ENCODE results near the gene ERAP2.

Gene ERAP2

GRCh38 chr5:96933764-96934707 lies 57.7 kb downstream of the ERAP2 start:
- DNase-seq (ENCODE audit: low spot score) = no peak

DNA sequence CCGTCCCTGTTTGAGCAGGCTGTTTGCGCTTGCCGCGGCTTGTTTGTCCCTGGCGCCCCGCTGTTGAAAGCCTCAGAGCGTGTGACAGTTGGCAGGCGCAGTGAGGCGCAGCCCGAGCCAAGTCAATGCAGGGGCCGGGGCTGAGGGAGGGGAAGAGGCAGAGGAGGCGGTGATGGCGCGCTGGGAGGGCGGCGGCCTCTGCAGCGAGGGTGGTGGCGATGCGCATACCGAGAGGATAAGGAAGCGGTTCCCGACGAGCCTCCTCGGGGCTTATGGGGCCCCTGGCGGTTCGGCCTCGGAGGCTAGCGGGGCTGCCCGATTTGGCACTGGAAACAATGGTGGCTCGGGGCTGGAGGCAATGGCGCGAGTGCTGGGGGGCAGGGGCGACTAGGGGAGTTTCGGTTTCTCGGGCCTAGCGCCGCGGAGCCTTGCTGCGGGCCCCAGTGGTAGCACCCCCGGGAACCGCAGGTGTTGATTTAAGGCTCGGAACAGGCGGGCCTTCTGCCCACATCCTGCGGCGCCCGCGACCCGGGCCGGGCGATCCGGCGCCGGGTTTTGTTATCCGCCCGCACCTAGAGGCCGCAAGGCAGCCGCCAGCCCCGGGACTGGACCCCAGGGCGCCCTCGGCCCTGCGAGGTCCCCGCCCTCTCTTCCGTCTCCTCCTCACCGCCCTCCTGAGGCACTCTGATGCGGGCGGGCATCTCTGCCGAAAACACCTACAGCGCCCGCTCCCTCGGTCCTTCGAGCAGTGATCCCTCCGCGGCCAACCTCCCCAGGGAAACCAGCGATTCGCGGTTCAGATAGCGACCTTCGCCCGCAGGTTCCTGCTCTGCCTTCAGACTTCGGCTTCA lies 58.6 kb downstream of the ERAP2 start:
- DNase-seq (ENCODE audit: low spot score) = peak; percentile 82

DNA sequence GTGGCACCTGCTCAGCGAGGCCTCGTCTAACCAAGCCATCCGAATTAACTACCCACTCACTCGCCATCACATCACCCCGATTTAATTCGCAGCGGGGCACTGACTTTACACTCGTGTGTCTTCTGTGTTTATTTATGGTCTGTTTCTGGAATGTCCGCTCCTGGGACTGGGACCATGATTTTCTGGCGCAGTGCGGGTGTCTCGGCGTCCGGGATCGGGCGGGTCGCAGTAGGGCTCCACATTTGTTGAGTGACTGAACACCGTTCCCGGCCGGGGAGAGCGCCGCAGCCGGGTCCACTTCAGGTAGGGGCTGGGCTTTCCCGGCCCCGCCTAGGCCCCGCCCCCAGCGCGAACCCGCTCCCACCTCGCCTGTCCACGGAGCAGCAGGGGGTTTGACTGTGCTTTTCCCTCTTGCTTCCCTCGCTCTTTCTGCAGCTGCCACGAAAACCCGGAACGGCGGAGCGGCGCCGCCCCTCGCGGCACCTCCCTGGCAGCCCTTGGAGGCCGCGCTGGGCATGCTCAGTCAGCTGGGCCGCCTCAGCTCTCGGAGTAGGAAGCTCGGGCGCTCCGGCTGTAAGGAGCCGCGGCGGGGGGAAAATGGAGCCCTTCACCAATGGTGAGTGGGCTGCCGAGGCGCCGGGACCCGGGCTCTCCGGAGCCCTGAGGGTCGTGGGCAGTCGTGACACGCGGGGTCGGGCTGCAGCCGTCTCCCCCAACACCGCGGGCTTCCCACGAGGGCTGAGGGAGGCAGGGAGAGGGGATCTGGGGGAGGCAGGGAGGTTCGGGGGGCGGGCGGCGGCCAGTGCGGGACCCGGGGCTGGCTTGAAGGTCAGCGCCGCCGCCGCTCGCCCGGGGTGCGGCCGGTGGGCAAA lies 59.5 kb downstream of the ERAP2 start, which contains the start of gene LNPEP:
Gene LNPEP, plus strand, starts transcription at position 522 of the 872 bp plus-strand sequence. Its CDS starts 76 bp downstream, at position 598.
- DNase-seq (ENCODE audit: low spot score) = peak; percentile 88

DNA sequence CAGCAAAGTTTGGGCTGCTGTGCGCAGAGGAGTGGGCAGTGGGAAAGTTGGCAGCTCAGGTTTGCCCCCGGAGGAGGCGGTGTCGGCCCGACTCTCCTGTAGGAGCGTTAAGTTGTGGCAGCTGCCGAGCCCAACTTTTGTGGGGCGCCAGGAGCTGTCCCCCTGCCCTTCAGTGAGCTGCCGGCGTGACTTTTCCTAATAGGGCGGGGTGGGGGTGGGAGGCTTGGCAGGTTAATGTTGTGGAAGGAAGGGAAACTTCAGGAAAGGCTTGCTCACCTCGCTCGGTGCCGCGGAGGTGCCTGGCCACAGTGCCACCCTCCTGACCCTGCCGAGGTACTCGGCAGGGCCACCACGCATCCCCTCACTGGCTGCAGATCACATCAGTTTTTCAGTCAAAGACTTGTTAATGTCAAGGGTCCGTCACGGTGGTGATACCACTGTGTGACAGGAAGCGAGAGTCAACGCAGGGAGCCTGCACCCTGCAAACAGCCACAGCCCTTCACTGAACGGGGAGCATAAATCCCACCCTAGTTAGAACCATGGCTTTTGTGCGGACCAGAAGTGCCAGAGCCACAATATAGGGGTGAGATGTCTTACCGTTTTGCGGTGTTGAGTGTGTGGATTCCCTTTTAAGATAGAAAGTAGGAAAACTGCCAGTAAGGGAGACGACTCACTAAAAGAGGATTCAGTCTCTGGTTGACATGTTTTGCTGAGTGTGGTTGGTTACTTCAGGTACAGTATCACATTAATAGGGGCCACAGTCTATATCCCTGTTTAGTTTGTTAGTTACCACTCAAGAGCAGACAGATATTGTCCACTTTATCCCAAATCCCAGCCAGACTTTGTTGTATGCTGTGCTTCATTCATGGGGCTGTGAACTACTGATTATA lies 60.4 kb downstream of the ERAP2 start:
- DNase-seq (ENCODE audit: low spot score) = peak; percentile 25

GRCh38 chr5:96940586-96940985 lies 64.3 kb downstream of the ERAP2 start:
- no peak for DNase-seq (ENCODE audit: low spot score)

- no peak for DNase-seq (ENCODE audit: low spot score)
Measured at GRCh38 chr5:96941140-96941539, 64.8 kb downstream of the ERAP2 start.

GRCh38 chr5:96942078-96942477 lies 65.8 kb downstream of the ERAP2 start:
- no peak for DNase-seq (ENCODE audit: low spot score)

GRCh38 chr5:96942911-96943310 lies 66.6 kb downstream of the ERAP2 start:
- no peak for DNase-seq (ENCODE audit: low spot score)

- no peak for DNase-seq (ENCODE audit: low spot score)
Measured at GRCh38 chr5:96943799-96944198, 67.5 kb downstream of the ERAP2 start.

DNA sequence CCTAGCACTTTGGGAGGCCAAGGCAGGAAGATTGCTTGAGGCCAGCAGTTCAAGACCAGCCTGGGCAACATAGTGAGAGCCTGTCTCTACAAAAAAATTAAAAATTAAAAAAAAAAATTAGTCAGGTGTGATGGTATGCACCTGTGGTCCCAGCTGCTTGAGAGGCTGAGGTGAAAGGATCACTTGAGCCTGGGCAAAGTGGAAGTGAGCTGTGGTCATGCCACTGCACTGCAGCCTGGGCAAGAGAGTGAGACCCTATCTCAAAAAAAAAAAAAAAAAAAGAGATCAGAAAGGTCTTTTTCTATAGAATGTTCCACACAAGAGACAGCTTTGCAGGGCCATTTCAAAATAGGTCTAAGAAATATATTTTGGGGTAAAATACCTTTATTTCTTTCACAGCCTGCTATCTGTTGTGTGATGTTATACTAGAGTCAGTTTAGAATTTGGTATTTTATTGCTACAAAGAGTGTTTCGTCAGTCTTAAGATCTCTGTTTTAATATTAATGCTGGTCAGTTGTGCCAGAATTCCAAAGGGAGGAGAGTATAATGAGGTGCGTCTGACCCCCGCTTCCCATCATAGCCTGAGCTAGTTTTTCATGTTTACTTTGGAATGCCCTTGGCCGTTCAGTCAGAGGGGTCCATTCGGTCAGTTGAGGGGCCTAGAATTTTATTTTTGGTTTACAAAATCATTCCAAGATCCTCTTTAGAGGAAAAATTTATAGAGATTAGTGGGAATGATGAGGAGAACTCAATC lies 69.0 kb downstream of the ERAP2 start:
- no peak for DNase-seq (ENCODE audit: low spot score)

DNA sequence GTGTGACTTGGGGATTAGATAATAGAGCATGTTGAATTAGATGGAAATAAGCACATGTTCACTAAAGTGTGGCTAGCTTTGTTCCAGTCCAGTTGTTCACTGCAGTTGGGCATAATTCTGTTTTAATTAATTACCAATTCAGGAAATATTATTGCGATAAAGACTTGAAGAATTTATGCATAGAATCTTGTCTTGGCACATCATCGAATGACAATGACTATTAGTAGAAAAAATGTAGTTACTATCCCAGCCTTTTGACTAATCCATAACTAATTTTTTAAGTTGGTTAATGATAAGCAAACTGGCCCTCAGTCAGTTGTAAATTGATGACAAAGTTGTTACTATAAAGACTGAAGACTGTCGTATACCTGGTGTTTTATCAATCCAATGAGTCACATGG lies 70.1 kb downstream of the ERAP2 start:
- no peak for DNase-seq (ENCODE audit: low spot score)

DNA sequence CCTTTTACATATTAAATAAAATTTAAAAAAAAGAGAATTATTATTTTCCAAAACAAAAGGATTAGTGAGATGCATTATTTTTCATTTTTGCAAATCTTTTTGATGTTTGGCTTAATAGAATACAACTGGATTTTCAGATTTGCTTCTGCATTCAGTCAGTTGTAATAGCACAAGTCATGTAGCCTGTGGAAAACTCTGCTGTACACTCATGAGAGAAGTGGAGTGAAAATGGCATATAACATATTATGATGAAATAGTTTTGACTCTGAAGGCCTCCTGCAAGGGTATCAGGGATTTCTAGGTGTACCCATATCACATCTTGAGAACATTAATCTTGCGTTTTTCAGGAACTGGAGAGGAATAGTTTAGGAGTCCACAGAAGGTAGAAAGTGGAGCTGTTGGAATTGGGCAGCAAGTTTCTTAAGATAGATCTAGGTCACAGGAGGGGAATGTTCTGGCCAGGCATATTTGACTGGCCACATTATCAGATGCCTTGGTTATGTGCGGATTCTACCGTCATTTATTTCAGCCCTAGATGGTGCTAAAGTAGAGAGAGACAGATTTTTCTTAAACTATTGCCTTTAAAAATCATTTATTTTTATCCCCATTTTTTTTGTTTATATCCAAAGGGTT lies 75.9 kb downstream of the ERAP2 start:
- DNase-seq (ENCODE audit: low spot score) = no peak

- no peak for DNase-seq (ENCODE audit: low spot score)
Measured at GRCh38 chr5:96952974-96953730, 76.9 kb downstream of the ERAP2 start.

- DNase-seq (ENCODE audit: low spot score) = no peak
Measured at GRCh38 chr5:96957254-96958049, 81.2 kb downstream of the ERAP2 start.

- DNase-seq (ENCODE audit: low spot score) = no peak
Measured at GRCh38 chr5:96958977-96959376, 82.7 kb downstream of the ERAP2 start.

DNA sequence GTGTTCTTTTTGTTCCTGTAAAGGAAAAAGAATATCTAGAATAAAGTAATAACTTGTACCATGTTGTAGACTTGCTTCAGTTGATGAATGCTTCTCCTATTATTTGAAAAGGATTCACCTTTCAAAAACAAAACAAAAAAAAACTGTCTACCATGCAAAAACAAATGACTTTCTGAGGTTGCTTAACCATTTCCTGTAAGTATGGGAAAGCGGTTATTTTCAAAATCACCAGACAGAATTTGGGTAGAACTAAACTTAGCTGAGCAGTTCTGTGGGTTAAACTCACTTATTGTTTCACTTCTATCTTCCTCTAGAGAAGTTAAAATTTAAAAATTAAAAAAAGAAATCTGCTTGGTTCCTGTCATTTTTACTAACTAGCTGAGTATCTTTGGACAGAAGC lies 84.8 kb downstream of the ERAP2 start:
- DNase-seq (ENCODE audit: low spot score) = no peak

GRCh38 chr5:96962540-96962991 lies 86.3 kb downstream of the ERAP2 start:
- DNase-seq (ENCODE audit: low spot score) = no peak

GRCh38 chr5:96963267-96963666 lies 87.0 kb downstream of the ERAP2 start:
- DNase-seq (ENCODE audit: low spot score) = no peak

All from iPS-NIHi11 (cell line).